ENCODE results near the gene PPP6C.
A peak's percentile ranks its signal among the peaks of the same experiment; 100 is the strongest.
"Not testable (repeated sequence)": the region's sequence is repeated elsewhere in the genome, so short reads cannot be mapped to it uniquely, and the experiment has no call there.

Gene PPP6C

GRCh38 chr9:125189361-125190289, at the start of gene PPP6C:
Gene PPP6C, minus strand, starts transcription at chr9:125189803. Its CDS starts 85 bp downstream, at chr9:125189718.
- peak; percentile 98 for DNase-seq

- DNase-seq = no peak
Measured at GRCh38 chr9:125238915-125239446, 49.4 kb upstream of the PPP6C start.

- DNase-seq = no peak
Measured at GRCh38 chr9:125238127-125238914, 48.7 kb upstream of the PPP6C start.

GRCh38 chr9:125236520-125237159, 47.0 kb upstream of the PPP6C start:
- DNase-seq = not testable (repeated sequence)

GRCh38 chr9:125235804-125236519, 46.4 kb upstream of the PPP6C start:
- no peak for DNase-seq

GRCh38 chr9:125234099-125234498, 44.5 kb upstream of the PPP6C start:
- not testable (repeated sequence) for DNase-seq

- DNase-seq = no peak
Measured at GRCh38 chr9:125233678-125234077, 44.1 kb upstream of the PPP6C start.

GRCh38 chr9:125227761-125228160, 38.2 kb upstream of the PPP6C start:
- DNase-seq = no peak

- DNase-seq = not testable (repeated sequence)
Measured at GRCh38 chr9:125224858-125225257, 35.3 kb upstream of the PPP6C start.

- DNase-seq = no peak
Measured at GRCh38 chr9:125218621-125219020, 29.0 kb upstream of the PPP6C start.

GRCh38 chr9:125214186-125214585, 24.6 kb upstream of the PPP6C start:
- no peak for DNase-seq

GRCh38 chr9:125204477-125204876, 14.9 kb upstream of the PPP6C start:
- DNase-seq = no peak

- no peak for DNase-seq
Measured at GRCh38 chr9:125202846-125203618, 13.4 kb upstream of the PPP6C start.

GRCh38 chr9:125200216-125201047, 10.8 kb upstream of the PPP6C start, which contains the start of gene RABEPK:
Gene RABEPK, plus strand, starts transcription at chr9:125200542. Its CDS starts 2,472 bp downstream, at chr9:125203014.
- DNase-seq = peak; percentile 95

- DNase-seq = not testable (repeated sequence)
Measured at GRCh38 chr9:125195591-125195990, 6.0 kb upstream of the PPP6C start.

- not testable (repeated sequence) for DNase-seq
Measured at GRCh38 chr9:125194466-125194865, 4.9 kb upstream of the PPP6C start.

- DNase-seq = peak; percentile 29
Measured at GRCh38 chr9:125190361-125190801, 778 bp upstream of the PPP6C start.

GRCh38 chr9:125189011-125189360, 617 bp downstream of the PPP6C start:
- peak; percentile 37 for DNase-seq

- no peak for DNase-seq
Measured at GRCh38 chr9:125183561-125183960, 6.0 kb downstream of the PPP6C start.

- no peak for DNase-seq
Measured at GRCh38 chr9:125183054-125183453, 6.5 kb downstream of the PPP6C start.

Data from activated CD4-positive, alpha-beta T cell treated with anti-CD3 and anti-CD28 coated beads, Interleukin-10, Interleukin-2, amounts not matched to agents 100 ng/mL and 50 ng/mL, durations not matched to agents 16 hours and 8 hours (primary cell).